Muscle of leg (tissue), 11 donors: ENCODE data around the gene HIVEP1. TPM values are rescaled to one million over a fixed set of nuclear protein-coding genes. Genes with fewer than 3 reads are reported as not detected.
A peak's percentile ranks its signal among the peaks of the same experiment; 100 is the strongest.

ENCODE experiments used
- DNase-seq: peaks from one replicate; pipeline ENCODE4 v3.0.0; 2013
- H3K27ac ChIP-seq: one replicate; pipeline ENCODE4 v1.5.1; 2013; ENCODE audit warnings: mild to moderate bottlenecking, low read length, control low read depth
- H3K27me3 ChIP-seq: one replicate; pipeline ENCODE4 v1.6.1; 2013; ENCODE audit warnings: low read length; ENCODE audit not compliant: control insufficient read depth, insufficient read depth
- H3K36me3 ChIP-seq: one replicate; pipeline ENCODE4 v1.6.1; 2013; ENCODE audit warnings: low read length; ENCODE audit not compliant: control insufficient read depth, insufficient read depth
- H3K4me1 ChIP-seq: one replicate; pipeline ENCODE4 v1.6.1; 2013; ENCODE audit warnings: low read length; ENCODE audit not compliant: control insufficient read depth, insufficient read depth
- H3K4me3 ChIP-seq: one replicate; pipeline ENCODE4 v1.5.1; 2013; ENCODE audit warnings: low read length, control low read depth
- H3K9me3 ChIP-seq: replicated peaks from 2 replicates; pipeline ENCODE4 v1.6.1; 2013; ENCODE audit warnings: low read depth, low read length; ENCODE audit not compliant: control insufficient read depth
- WGBS: methylation state at CpG from one replicate; pipeline ENCODE4 v1.1.5; 2013; ENCODE audit warnings: missing lambda C conversion rate; ENCODE audit not compliant: insufficient coverage; 5-methylcytosine and 5-hydroxymethylcytosine counted together
- polyA plus RNA-seq, 8 donors: library from polyadenylated mRNA; unstranded; fragments of 120-200 nt; gene quantifications; one replicate each; pipeline versions ENCODE4 v1.2.1 to v1.2.3, GENCODE V29; 2013; ENCODE audit warnings: inconsistent platforms in 1 of 8, low replicate concordance in 1 of 8; ENCODE audit not compliant: insufficient read length in 8 of 8, insufficient read depth in 1 of 8
- total RNA-seq: library from RNA; stranded (reverse); fragments of 120-200 nt; gene quantifications from one replicate; pipeline ENCODE4 v1.2.4, GENCODE V29; 2013

HIVEP1 gene
- total and polyA plus RNA-seq, 9 donors = 16.7 to 27.8 (median 20.7) TPM

GRCh38 chr6:12162213-12162612 lies 150.1 kb downstream of the HIVEP1 start:
- Histone ChIP-seq H3K27ac (no peak overlapping the region), H3K9me3 (no peaks in the 10 kb centered on the region), H3K4me1 (peaks cover 4% of the 10 kb centered on the region), H3K4me3 (no peak overlapping the region), H3K36me3 (peaks cover 34% of the 10 kb centered on the region), H3K27me3 (no peaks in the 10 kb centered on the region)
- WGBS = 100% methylated on average over 1 of the region's 5 CpGs
- DNase-seq = no peak

GRCh38 chr6:12163149-12163548 lies 151.0 kb downstream of the HIVEP1 start:
- H3K9me3 ChIP-seq = no peaks in the 10 kb centered on the region
- 64% methylated on average over 3 of the region's 3 CpGs for WGBS

GRCh38 chr6:12163744-12164507 lies 151.8 kb downstream of the HIVEP1 start:
- no peak for DNase-seq
- Histone ChIP-seq H3K27me3 (no peaks in the 10 kb centered on the region), H3K9me3 (no peaks in the 10 kb centered on the region), H3K27ac (no peak overlapping the region), H3K36me3 (peaks cover 25% of the 10 kb centered on the region), H3K4me1 (peaks cover 4% of the 10 kb centered on the region), H3K4me3 (no peak overlapping the region)
- 95% methylated on average over 13 of the region's 19 CpGs for WGBS

More at GRCh38 chr6:12163149-12163548, 151.0 kb downstream of the HIVEP1 start:
- Histone ChIP-seq H3K4me1 (peaks cover 4% of the 10 kb centered on the region), H3K27ac (no peak overlapping the region), H3K36me3 (peaks cover 33% of the 10 kb centered on the region), H3K27me3 (no peaks in the 10 kb centered on the region), H3K4me3 (no peak overlapping the region)
- no peak for DNase-seq

GRCh38 chr6:12164508-12164770 lies 152.3 kb downstream of the HIVEP1 start:
- Histone ChIP-seq H3K4me3 (no peak overlapping the region), H3K4me1 (peaks cover 4% of the 10 kb centered on the region), H3K27ac (no peak overlapping the region), H3K36me3 (peaks cover 25% of the 10 kb centered on the region), H3K27me3 (no peaks in the 10 kb centered on the region), H3K9me3 (no peaks in the 10 kb centered on the region)
- DNase-seq = no peak

GRCh38 chr6:12165297-12165696 lies 153.2 kb downstream of the HIVEP1 start:
- no peak overlapping the region for H3K4me3 ChIP-seq
- DNase-seq = peak; percentile 83
- peak overlapping the region; percentile 35 for H3K27ac ChIP-seq
- H3K27me3 ChIP-seq = no peaks in the 10 kb centered on the region
- WGBS = 34% methylated on average over 3 of the region's 4 CpGs
- H3K36me3 ChIP-seq = peaks cover 25% of the 10 kb centered on the region
- no peaks in the 10 kb centered on the region for H3K9me3 ChIP-seq
- H3K4me1 ChIP-seq = peaks cover 4% of the 10 kb centered on the region

GRCh38 chr6:12165722-12166280 lies 153.7 kb downstream of the HIVEP1 start:
- Histone ChIP-seq H3K27ac (no peak overlapping the region), H3K27me3 (no peaks in the 10 kb centered on the region), H3K36me3 (peaks cover 25% of the 10 kb centered on the region), H3K9me3 (no peaks in the 10 kb centered on the region), H3K4me1 (no peaks in the 10 kb centered on the region), H3K4me3 (no peak overlapping the region)
- 80% methylated on average over 1 of the region's 5 CpGs for WGBS
- DNase-seq = peak; percentile 75

- Histone ChIP-seq H3K4me3 (no peak overlapping the region), H3K27me3 (no peaks in the 10 kb centered on the region), H3K27ac (no peak overlapping the region), H3K36me3 (no peaks in the 10 kb centered on the region), H3K4me1 (no peaks in the 10 kb centered on the region), H3K9me3 (no peaks in the 10 kb centered on the region)
- no CpG with 5 or more reads among the region's 1 CpG for WGBS
- DNase-seq = no peak
These were observed 157.3 kb downstream of the HIVEP1 start for GRCh38 chr6:12169377-12169776.

GRCh38 chr6:12170351-12171092 lies 158.4 kb downstream of the HIVEP1 start:
- no peak overlapping the region for H3K27ac ChIP-seq
- 65% methylated on average over 8 of the region's 13 CpGs for WGBS
- no peaks in the 10 kb centered on the region for H3K4me1 ChIP-seq
- H3K9me3 ChIP-seq = no peaks in the 10 kb centered on the region
- H3K4me3 ChIP-seq = no peak overlapping the region
- H3K27me3 ChIP-seq = no peaks in the 10 kb centered on the region
- no peaks in the 10 kb centered on the region for H3K36me3 ChIP-seq
- DNase-seq = peak; percentile 50

- Histone ChIP-seq H3K27me3 (no peaks in the 10 kb centered on the region), H3K4me3 (no peak overlapping the region), H3K9me3 (no peaks in the 10 kb centered on the region), H3K36me3 (no peaks in the 10 kb centered on the region), H3K27ac (no peak overlapping the region), H3K4me1 (no peaks in the 10 kb centered on the region)
- no peak for DNase-seq
- no CpG with 5 or more reads among the region's 5 CpGs for WGBS
These were observed 159.6 kb downstream of the HIVEP1 start for GRCh38 chr6:12171717-12172116.

GRCh38 chr6:12172572-12172971 lies 160.5 kb downstream of the HIVEP1 start:
- H3K36me3 ChIP-seq = no peaks in the 10 kb centered on the region
- whole genome bisulfite sequencing = no CpG with 5 or more reads among the region's 2 CpGs
- H3K9me3 ChIP-seq = no peaks in the 10 kb centered on the region
- no peak overlapping the region for H3K4me3 ChIP-seq
- no peaks in the 10 kb centered on the region for H3K4me1 ChIP-seq
- no peak for DNase-seq
- H3K27me3 ChIP-seq = no peaks in the 10 kb centered on the region
- H3K27ac ChIP-seq = no peak overlapping the region
